ENCODE results near the gene ARID3C.

DNA sequence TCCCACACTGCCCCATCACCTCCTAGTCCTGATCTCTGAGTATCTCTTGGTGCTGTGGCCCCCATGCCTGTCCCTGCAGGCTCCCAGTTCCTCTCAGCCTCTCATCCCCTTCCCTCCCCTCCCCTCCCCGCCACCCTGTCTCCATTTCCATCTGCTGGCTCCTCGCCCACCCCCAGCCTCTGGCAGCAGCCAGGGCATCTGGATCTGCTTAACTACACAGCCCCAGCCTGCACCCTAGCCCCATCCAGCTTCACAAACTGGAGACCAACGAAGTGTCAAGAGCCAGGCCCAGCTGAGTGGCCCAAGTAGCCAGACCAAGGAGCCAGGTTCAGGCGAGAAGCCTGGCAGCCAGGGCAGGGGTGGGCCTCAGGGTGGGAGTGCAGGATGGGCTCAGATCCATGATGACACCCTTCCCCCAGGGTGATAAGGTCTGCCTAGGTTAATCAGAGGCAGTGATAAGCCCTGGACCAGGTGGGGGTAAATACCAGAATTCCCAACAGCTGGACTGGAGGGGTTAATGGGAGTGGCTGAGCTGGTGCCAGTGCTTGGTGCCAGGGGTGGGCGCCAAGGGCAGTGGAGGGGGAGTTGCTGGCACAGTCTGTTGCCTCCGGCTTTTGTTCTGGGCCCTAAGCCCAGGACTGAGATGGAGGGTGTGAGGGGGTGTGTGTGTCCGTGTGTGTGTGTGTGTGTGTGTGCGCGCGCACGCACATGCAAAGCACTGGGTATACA lies 25.6 kb upstream of the ARID3C start:
- no peak for TF ChIP-seq CTCF (IDR thresholded peaks at IDR 0.05)
- TF ChIP-seq ESRRA (IDR thresholded peaks at IDR 0.05; ENCODE audit: borderline replicate concordance, low read length) = no peak
- TF ChIP-seq, protein P1, sequence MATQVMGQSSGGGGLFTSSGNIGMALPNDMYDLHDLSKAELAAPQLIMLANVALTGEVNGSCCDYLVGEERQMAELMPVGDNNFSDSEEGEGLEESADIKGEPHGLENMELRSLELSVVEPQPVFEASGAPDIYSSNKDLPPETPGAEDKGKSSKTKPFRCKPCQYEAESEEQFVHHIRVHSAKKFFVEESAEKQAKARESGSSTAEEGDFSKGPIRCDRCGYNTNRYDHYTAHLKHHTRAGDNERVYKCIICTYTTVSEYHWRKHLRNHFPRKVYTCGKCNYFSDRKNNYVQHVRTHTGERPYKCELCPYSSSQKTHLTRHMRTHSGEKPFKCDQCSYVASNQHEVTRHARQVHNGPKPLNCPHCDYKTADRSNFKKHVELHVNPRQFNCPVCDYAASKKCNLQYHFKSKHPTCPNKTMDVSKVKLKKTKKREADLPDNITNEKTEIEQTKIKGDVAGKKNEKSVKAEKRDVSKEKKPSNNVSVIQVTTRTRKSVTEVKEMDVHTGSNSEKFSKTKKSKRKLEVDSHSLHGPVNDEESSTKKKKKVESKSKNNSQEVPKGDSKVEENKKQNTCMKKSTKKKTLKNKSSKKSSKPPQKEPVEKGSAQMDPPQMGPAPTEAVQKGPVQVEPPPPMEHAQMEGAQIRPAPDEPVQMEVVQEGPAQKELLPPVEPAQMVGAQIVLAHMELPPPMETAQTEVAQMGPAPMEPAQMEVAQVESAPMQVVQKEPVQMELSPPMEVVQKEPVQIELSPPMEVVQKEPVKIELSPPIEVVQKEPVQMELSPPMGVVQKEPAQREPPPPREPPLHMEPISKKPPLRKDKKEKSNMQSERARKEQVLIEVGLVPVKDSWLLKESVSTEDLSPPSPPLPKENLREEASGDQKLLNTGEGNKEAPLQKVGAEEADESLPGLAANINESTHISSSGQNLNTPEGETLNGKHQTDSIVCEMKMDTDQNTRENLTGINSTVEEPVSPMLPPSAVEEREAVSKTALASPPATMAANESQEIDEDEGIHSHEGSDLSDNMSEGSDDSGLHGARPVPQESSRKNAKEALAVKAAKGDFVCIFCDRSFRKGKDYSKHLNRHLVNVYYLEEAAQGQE (IDR thresholded peaks at IDR 0.05) = no peak
- no peak for TF ChIP-seq KDM1A (IDR thresholded peaks at IDR 0.05; ENCODE audit: low read depth)
- TF ChIP-seq, protein P2, sequence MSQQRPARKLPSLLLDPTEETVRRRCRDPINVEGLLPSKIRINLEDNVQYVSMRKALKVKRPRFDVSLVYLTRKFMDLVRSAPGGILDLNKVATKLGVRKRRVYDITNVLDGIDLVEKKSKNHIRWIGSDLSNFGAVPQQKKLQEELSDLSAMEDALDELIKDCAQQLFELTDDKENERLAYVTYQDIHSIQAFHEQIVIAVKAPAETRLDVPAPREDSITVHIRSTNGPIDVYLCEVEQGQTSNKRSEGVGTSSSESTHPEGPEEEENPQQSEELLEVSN (IDR thresholded peaks at IDR 0.05; ENCODE audit: borderline replicate concordance, low read depth) = no peak
- TF ChIP-seq, protein P3, sequence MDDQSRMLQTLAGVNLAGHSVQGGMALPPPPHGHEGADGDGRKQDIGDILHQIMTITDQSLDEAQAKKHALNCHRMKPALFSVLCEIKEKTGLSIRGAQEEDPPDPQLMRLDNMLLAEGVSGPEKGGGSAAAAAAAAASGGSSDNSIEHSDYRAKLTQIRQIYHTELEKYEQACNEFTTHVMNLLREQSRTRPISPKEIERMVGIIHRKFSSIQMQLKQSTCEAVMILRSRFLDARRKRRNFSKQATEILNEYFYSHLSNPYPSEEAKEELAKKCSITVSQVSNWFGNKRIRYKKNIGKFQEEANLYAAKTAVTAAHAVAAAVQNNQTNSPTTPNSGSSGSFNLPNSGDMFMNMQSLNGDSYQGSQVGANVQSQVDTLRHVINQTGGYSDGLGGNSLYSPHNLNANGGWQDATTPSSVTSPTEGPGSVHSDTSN (IDR thresholded peaks at IDR 0.05) = no peak
- TF ChIP-seq JUNB (IDR thresholded peaks at IDR 0.05) = no peak
- no peak for TF ChIP-seq POLR2A (IDR thresholded peaks at IDR 0.05; ENCODE audit: low read length)
- TF ChIP-seq POLR2AphosphoS2 (conservative IDR thresholded peaks at IDR 0.05; ENCODE audit: low read length) = no peak
- TF ChIP-seq KDM5A (IDR thresholded peaks at IDR 0.05) = no peak
- no peak for TF ChIP-seq MAZ (IDR thresholded peaks at IDR 0.05; ENCODE audit: borderline replicate concordance, low read depth, low read length)

All from A549 (cell line).